ENCODE data around the gene CD58.

CD58 gene

DNA sequence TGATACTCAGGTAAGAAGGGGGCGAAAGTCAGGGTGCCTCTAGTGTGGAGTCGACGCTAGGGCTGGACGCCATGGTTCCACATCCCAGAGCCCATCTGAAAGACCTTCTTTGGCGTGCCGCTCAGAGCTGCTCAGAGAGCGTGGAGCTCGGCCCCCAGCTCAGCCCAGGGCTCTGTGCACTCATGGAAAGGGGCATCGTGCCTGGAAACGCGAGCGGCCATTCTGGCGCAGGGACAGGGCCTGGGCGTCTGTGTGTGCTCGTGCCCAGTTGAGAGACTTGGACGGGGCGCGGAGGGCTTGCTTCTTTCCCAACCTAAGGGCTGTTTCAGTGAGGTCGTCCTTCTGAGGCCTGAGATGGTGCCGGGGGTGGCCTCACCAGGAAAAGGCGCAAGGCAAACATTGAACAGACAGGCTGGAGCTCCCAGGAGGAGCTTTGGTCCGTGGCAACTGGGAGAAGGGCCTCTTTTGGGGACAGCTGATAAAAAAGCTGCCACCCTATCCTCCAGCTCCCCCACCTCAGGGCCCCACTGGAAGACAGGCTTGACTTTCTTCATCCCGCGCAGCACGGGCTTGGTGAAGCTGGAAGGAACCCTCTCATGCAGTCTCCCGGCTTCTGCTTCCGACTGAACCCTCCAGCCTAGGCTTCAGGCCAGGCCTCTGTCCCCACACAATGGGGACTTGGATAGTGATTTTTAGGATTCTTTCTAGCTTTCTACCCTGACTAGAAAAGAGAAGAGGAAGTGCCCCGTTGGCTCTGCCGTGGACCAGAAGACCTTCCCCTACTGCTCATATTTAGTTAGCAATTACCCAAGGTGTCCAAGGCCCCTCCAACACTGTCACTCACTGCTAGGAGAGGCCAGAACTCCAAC lies 77.1 kb downstream of the CD58 start:
- no peak for DNase-seq (ENCODE audit: low read depth)
- H3K4me3 ChIP-seq (replicated peaks; ENCODE audit: low read depth, low read length), result no peak overlapping the region
- TF ChIP-seq, protein P1, sequence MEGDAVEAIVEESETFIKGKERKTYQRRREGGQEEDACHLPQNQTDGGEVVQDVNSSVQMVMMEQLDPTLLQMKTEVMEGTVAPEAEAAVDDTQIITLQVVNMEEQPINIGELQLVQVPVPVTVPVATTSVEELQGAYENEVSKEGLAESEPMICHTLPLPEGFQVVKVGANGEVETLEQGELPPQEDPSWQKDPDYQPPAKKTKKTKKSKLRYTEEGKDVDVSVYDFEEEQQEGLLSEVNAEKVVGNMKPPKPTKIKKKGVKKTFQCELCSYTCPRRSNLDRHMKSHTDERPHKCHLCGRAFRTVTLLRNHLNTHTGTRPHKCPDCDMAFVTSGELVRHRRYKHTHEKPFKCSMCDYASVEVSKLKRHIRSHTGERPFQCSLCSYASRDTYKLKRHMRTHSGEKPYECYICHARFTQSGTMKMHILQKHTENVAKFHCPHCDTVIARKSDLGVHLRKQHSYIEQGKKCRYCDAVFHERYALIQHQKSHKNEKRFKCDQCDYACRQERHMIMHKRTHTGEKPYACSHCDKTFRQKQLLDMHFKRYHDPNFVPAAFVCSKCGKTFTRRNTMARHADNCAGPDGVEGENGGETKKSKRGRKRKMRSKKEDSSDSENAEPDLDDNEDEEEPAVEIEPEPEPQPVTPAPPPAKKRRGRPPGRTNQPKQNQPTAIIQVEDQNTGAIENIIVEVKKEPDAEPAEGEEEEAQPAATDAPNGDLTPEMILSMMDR (IDR thresholded peaks at IDR 0.05; ENCODE audit: low read length, missing control alignments), result no peak

GRCh38 chr1:116493036-116493435 lies 77.8 kb downstream of the CD58 start:
- no peak for DNase-seq (ENCODE audit: low read depth)
- no peak overlapping the region for H3K4me3 ChIP-seq (replicated peaks; ENCODE audit: low read depth, low read length)
- TF ChIP-seq, protein P1 (IDR thresholded peaks at IDR 0.05; ENCODE audit: low read length, missing control alignments), result no peak

GRCh38 chr1:116492358-116492811 lies 78.4 kb downstream of the CD58 start:
- H3K4me3 ChIP-seq (replicated peaks; ENCODE audit: low read depth, low read length), result no peak overlapping the region
- DNase-seq (ENCODE audit: low read depth), result no peak
- TF ChIP-seq, protein P1 (IDR thresholded peaks at IDR 0.05; ENCODE audit: low read length, missing control alignments), result no peak

DNA sequence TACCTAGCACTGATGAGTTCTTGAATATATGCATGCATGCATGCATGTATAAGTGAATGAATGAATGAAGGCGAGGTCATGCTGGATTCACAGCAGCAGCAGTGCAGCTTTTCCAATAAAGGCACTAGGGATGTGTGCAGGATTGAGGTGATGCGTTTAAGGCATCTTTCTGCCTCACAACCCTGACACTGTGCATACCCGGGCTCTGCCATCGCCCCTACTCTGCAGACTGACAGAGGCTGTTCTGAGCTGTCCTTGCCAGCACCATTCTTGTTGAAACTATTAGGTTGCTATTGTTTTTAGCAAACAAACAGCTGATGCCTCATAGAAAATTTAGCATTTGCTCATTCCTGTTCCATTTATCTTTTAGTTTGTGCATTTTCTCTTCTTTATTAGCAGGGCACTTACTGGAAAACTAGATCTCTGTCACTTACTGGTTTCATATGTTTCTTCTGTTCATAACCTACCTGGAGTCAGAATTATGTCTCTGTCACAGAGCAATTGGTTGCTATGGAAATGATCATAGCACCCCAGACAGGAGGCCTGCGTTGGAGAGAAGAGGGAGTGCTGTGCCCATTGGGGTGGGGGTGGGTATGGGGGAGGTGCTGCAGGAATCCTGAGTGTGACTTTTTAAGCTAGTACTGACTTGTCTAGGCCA lies 79.0 kb downstream of the CD58 start:
- no peak for DNase-seq (ENCODE audit: low read depth)
- TF ChIP-seq, protein P1 (IDR thresholded peaks at IDR 0.05; ENCODE audit: low read length, missing control alignments), result no peak
- H3K4me3 ChIP-seq (replicated peaks; ENCODE audit: low read depth, low read length), result no peak overlapping the region

GRCh38 chr1:116490588-116490987 lies 80.2 kb downstream of the CD58 start:
- H3K4me3 ChIP-seq (replicated peaks; ENCODE audit: low read depth, low read length), result no peak overlapping the region
- no peak for DNase-seq (ENCODE audit: low read depth)
- TF ChIP-seq, protein P1 (IDR thresholded peaks at IDR 0.05; ENCODE audit: low read length, missing control alignments), result no peak

DNA sequence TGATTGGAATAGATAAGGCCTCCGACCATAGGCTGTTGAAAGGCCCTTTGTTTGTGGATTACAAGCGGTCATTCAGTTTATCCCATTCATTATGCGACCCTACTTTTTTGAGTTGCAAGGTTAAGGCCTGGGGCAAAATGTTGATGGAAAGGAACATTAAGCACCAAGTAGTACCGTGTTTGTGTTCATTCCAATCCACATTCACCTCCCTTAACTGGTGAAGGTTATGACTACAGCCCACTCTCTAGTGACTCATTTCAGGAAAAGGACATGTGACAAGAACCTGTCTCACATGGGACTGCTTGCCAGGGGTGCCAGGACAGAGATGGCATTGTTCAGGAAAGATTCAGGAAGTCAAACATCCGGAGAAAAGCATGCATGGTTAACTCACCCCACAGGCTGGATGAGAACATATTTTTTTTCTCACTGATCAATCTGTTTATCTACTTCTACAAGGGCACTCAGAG lies 81.6 kb downstream of the CD58 start:
- TF ChIP-seq, protein P1 (IDR thresholded peaks at IDR 0.05; ENCODE audit: low read length, missing control alignments), result no peak
- peak; percentile 43 for DNase-seq (ENCODE audit: low read depth)
- H3K4me3 ChIP-seq (replicated peaks; ENCODE audit: low read depth, low read length), result no peak overlapping the region

All from fibroblast of pulmonary artery (primary cell).